Muscle of back (tissue), 11 donors: Measurements from ENCODE around the gene NDRG4. TPM values are rescaled to one million over a fixed set of nuclear protein-coding genes. Genes with fewer than 3 reads are reported as not detected.

Source experiments
- DNase-seq, 3 donors: peaks; one replicate each; pipeline versions ENCODE4 v3.0.0 to v3.0.0-alpha.2; 2013
- polyA plus RNA-seq, 10 donors: library from polyadenylated mRNA; unstranded; fragments of 120-200 nt; gene quantifications; one replicate each; pipeline ENCODE4 v1.2.1, GENCODE V29; 2013; ENCODE audit not compliant: insufficient read length in 10 of 10

Gene NDRG4
- polyA plus RNA-seq, 10 donors: 8.8 to 21.0 (median 11.6) TPM

GRCh38 chr16:58507963-58508670 lies 8.2 kb downstream of the NDRG4 start:
- no peak for DNase-seq

- DNase-seq: no peak
Observed at GRCh38 chr16:58508671-58509251, 8.8 kb downstream of the NDRG4 start.

- no peak for DNase-seq
Observed at GRCh38 chr16:58509256-58510096, 9.5 kb downstream of the NDRG4 start.

DNA sequence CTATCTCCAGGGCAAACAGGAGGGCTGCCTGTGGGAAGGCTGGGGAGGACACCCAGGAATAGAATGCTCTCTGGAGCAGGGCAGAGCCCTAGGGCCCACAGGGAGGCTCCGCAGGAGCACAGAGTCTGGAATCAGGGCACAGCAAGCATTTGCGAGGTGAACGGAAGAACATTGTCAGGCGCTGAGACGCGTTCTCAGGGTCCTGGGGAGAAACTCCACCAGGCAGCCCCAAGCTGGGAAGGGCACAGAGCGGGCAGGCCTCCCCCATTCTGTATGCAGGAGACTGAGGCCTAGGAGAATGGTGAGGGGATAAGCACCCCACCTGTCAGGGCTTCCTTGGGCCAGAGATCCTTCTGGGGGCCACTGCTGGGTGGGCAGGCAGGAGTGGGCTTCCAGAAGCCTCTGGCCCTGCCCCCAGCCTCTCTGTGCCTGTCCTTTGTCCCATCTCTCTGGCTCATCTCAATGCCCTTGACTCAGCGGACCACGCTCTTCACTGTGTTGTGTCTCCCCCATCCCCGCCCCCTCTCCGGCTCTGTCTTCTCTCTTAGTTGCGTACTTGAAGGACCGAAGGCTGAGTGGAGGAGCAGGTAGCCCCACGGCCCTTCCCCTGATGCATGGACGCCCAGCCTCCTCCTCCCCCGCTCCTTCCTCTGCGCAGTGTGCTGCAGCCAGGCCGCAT lies 10.3 kb downstream of the NDRG4 start:
- DNase-seq: no peak

DNA sequence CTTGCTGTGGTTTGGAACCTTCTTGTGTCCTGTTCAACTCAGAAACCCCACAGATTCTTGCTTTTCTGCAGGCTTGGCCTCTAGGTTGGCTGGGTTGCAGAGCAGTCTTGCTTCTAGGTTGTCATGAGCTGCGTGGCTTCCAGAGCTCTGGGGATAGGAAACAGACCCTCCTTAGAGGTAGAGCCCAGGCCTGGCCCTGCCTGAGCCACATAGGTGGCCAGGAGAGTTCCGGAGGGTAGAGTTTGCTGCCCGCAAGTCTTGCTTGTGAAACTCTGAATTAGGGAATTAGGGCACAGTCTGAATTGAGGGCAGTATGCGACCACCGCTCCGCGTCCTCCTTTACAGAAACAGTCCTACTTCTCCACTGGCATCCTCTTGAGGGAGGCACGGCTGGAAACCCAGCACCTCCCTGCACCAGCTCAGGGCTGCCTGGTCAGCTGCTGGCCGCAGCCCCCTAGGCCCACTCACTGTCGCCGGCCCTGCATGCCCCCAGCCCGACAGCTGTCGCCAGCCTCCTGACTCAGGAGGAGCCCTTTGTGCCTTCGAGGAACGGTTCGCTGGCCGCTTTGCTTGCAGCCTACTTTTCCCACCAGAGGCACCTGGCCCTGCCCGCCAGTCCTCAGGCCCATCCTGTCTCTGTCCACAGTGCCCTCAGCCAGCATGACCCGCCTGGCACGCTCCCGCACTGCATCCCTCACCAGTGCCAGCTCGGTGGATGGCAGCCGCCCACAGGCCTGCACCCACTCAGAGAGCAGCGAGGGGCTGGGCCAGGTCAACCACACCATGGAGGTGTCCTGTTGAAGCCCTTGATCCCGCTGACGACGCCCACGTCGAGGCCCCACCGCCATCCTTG lies 11.1 kb downstream of the NDRG4 start:
- DNase-seq: no peak

DNA sequence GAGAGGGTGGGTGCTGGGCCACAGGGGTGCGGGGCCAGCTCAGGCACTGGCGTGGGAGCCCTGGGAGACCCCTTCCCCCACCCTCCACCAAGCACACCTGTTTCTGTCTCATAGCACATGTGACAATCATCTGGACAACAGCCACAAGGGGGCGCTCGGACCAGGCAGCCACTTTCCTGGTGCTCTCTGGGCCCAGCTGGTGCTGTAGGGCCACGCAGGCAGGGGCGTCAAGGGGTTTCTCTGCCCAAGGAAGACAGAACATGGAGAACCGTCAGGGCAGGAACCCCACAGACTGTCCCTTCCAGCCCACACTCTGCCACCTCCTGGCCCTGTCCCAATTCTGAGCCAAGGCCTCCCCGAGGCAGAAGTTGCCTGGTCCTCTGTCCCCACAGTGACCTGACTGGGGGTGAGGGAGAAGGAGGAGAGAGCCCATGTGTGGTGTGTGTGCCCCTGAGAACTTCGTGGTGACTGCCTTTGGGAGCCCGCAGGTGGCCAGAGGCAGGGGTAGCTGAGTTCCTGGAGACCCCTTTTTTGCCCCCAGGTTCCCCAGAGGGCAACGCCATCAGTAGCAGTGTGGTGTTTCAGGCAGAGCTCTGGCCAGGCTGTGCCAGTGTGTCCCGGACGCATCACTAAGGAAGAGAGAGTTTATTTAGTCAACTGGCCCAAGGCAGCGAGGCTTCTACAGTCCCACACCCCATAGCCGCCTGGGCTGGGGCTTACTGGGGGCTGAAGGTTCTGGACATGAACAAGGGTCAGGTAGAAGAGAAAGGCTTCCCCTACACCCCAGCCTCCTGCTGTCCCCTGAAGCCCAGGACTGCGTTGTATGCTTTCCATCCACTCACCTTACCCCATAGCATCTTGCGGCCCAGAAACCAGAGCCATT lies 12.2 kb downstream of the NDRG4 start:
- peak in 2 of 3 donors; percentile 38 to 64 for DNase-seq

DNA sequence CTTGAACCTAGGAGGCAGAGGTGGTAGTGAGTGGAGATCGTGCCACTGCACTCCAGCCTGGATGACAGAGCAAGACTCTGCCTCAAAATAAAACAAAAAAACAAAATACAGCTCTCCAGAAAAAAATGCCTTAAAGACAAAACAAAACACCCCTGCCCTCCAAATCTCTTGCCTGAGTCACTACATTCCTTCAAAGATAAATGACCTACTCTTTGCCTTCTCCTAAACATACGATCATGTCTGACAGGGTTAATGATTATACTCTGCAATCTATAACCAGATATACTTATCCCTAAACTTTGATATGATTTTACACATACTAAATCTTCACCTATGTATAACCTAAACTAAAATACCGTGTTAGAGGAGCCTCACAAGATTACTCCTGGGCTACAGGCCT lies 13.9 kb downstream of the NDRG4 start:
- no peak for DNase-seq

DNA sequence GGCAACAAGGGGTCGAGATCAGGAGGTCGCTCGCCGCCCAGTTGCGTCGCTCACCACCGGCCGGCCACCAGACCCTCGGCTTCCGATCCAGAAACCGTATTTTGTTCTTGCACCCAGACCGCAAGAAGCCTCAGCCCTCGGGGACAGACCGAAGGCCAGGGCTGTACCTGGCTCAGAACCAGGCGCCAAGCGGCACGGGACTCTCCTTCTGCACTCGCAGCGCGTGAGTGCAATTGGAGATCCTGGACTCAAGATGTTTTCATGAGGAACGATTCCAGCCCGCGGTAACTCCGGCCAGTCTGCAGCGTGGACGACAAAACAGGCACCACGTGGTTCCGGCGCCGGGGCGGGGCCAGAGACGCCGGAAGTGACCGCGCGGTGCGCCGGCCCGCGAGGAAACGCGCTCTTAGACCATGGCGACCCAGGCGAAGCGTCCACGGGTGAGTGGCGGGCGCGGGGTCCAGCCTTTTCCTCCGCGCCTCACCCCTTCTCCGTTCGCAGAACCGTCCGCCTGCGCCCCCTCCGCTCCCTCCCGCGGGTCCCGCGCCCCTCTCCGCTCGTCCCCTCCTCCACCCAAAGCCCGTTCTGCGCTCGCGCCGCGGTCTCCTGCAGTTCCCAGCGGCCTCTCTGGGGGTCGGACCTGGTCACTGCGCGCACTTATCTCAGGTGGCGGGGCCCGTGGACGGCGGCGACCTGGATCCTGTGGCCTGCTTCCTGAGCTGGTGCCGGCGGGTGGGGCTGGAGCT lies 15.4 kb downstream of the NDRG4 start, which contains the start of gene SETD6:
SETD6 (plus strand) TSS at position 393 of the 746 bp plus-strand sequence; CDS start at position 414, 21 bp downstream.
- DNase-seq: peak; percentile 82 to 97 (median 92)

GRCh38 chr16:58515871-58516767 lies 16.2 kb downstream of the NDRG4 start:
- no peak for DNase-seq

DNA sequence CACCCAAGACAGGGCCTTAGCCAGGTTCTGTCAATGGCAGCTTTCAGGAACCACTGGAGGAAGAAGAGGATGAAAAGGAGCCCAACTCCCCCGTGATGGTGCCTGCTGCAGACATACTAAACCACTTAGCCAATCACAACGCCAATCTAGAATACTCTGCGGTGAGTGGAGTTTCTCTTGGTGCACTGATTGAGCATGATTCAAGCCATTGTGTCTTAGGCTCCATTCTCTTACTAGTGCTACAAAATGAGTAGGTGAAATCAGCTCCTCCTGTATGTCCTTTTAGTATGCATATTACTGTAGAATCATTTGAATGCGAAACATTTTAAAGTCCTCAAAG lies 16.8 kb downstream of the NDRG4 start:
- no peak for DNase-seq

GRCh38 chr16:58518083-58518979 lies 18.4 kb downstream of the NDRG4 start:
- DNase-seq: no peak

GRCh38 chr16:58518980-58519368 lies 19.0 kb downstream of the NDRG4 start:
- DNase-seq: no peak

DNA sequence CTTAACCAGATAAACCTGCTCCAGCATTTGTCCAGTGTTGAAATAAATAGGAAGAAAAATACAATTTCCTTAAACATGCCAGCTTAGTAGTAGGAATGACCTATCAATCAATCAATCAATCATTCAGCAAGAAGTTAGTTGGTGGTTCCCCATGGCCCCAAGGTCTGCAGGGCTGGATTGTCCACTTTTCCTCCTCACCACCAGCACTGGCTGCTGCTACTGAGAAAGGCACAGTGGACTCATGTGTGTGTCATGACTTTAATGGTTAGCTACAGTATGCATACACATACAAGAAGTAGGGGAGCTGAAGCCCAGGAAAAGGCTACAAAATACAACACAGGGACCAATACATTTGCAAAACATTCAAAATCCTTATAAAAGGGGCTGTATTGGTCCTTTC lies 19.8 kb downstream of the NDRG4 start:
- DNase-seq: no peak

GRCh38 chr16:58530179-58530578 lies 30.2 kb downstream of the NDRG4 start:
- DNase-seq: no peak

DNA sequence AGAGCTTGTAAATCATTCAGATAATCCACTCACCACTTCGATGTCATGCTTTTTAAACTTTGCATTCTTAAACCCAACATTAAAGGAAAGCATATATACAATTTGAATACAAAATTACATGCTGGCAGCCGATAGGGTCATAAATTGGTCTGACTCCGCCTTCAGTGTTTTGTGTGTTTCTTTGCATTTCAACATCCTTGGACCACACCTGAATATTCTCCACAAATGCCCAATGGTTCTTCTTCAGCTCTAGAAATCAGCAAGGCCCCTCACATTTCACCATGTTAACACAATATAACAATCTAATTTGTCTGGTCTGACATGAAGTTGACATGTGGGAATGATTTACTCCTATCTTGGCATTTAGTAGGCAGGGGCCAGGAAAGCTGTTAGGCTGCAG lies 32.5 kb downstream of the NDRG4 start:
- no peak for DNase-seq

- no peak for DNase-seq
Observed at GRCh38 chr16:58533751-58534470, 34.0 kb downstream of the NDRG4 start.

DNA sequence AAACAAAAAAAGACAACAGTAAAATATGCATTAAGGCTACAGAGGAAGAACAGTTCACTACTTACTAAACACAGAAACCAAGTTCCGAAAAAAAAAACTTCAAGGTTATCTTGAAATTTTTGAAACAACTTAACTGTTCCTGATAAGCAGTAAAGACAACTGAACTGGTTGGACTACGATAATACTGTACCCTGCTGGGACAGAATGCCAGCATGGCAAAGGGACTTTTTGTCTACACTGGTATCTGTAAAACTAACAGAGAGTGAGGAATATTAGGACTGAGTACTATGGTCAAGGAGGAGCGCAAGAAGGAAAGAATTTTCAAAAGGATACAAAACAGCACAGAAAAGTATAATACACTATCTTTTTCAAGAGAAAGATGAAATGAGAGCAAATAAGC lies 35.2 kb downstream of the NDRG4 start:
- DNase-seq: no peak
